B cell (primary cell): ENCODE results near the gene SERTAD4. TPM values are rescaled to one million over a fixed set of nuclear protein-coding genes. Genes with fewer than 3 reads are reported as not detected.

Experiments
- ATAC-seq: fragments of 200-7000 bp; cut with Tn5 transposase; one replicate; pipeline ENCODE4 v1.10.0; 2021; ENCODE audit warnings: low read depth, mild to moderate bottlenecking, moderate number of reproducible peaks, moderate library complexity
- CTCF ChIA-PET: fragments of 350-600 bp; sonication (Branson Sonifier 250); formaldehyde crosslinking; loops from one replicate; lab custom pipeline; 2021; ENCODE audit warnings: antibody characterized with exemption, inconsistent platforms; lab: Charles Lee
- POLR2A ChIA-PET: fragments of 350-600 bp; sonication (Branson Sonifier 250); formaldehyde crosslinking; loops from one replicate; lab custom pipeline; 2021; ENCODE audit warnings: antibody characterized with exemption; lab: Charles Lee
- DNase-seq: peaks from one replicate; pipeline ENCODE4 v3.0.0; 2013
- H2AFZ ChIP-seq: 2 replicates; pipeline ENCODE4 v1.6.1; 2012; ENCODE audit warnings: mild to moderate bottlenecking, low read depth, low read length; ENCODE audit not compliant: insufficient read depth, poor library complexity, severe bottlenecking
- H3K27ac ChIP-seq, 2 donors: 1 replicate in 1 of 2; 2 replicates in 1 of 2; pipeline ENCODE4 v1.5.1; 2012 to 2013; ENCODE audit warnings: low read length in 2 of 2, mild to moderate bottlenecking in 2 of 2, moderate library complexity in 1 of 2
- H3K27me3 ChIP-seq, 4 experiments: fragments of 200-600 bp in 1 of 4; sonication (generic) in 1 of 4; replicated peaks in 1 of 4; 1 replicate in 2 of 4; 2 replicates in 2 of 4; pipeline versions ENCODE4 v1.6.1 to v1.7.0; 2013 to 2016; ENCODE audit warnings: low read length in 3 of 4, mild to moderate bottlenecking in 2 of 4, mixed read lengths in 1 of 4, moderate library complexity in 1 of 4; ENCODE audit not compliant: insufficient read depth in 4 of 4, control insufficient read depth in 3 of 4; ENCODE audit errors: control extremely low read depth in 1 of 4
- H3K36me3 ChIP-seq, 2 experiments: replicated peaks in 1 of 2; 1 replicate in 1 of 2; 2 replicates in 1 of 2; pipeline versions ENCODE4 v1.6.1 to v1.7.1; 2013; ENCODE audit warnings: low read length in 1 of 2; ENCODE audit not compliant: insufficient read depth in 2 of 2, control insufficient read depth in 1 of 2; ENCODE audit errors: control extremely low read depth in 1 of 2, extremely low read depth in 1 of 2
- H3K4me1 ChIP-seq, 2 donors: fragments of 200-600 bp in 1 of 2; sonication (generic) in 1 of 2; 1 replicate in 1 of 2; 2 replicates in 1 of 2; pipeline versions ENCODE4 v1.5.1 to v1.6.1; 2013 to 2017; ENCODE audit warnings: low read length in 2 of 2; ENCODE audit not compliant: control insufficient read depth in 2 of 2, insufficient read depth in 2 of 2
- H3K4me2 ChIP-seq: replicated peaks from 2 replicates; pipeline ENCODE3; 2012; ENCODE audit warnings: mild to moderate bottlenecking, low read depth, low read length; ENCODE audit not compliant: poor library complexity, severe bottlenecking
- H3K4me3 ChIP-seq, 5 experiments: fragments of 200-600 bp in 1 of 5; sonication (generic) in 1 of 5; 1 replicate in 3 of 5; 2 replicates in 2 of 5; pipeline versions ENCODE4 v1.5.1 to v1.7.0; 2011 to 2016; ENCODE audit warnings: low read length in 4 of 5, mild to moderate bottlenecking in 4 of 5, low read depth in 2 of 5, control low read depth in 1 of 5, moderate library complexity in 1 of 5; ENCODE audit not compliant: insufficient read depth in 1 of 5; ENCODE audit errors: control extremely low read depth in 1 of 5, extremely low read depth in 1 of 5
- H3K79me2 ChIP-seq: fragments of 200-600 bp; sonication (generic); one replicate; pipeline ENCODE4 v1.6.0; 2016; ENCODE audit warnings: low read length; ENCODE audit not compliant: control insufficient read depth, insufficient read depth
- H3K9ac ChIP-seq: fragments of 200-600 bp; sonication (generic); 2 replicates; pipeline ENCODE4 v1.6.1; 2017; ENCODE audit warnings: mild to moderate bottlenecking, low read length, moderate library complexity
- H3K9me3 ChIP-seq, 3 donors: one replicate each; pipeline versions ENCODE4 v1.6.1 to v1.7.1; 2013; ENCODE audit warnings: low read length in 2 of 3; ENCODE audit not compliant: control insufficient read depth in 2 of 3, insufficient read depth in 1 of 3; ENCODE audit errors: control extremely low read depth in 1 of 3
- H4K20me1 ChIP-seq: 2 replicates; pipeline ENCODE4 v1.6.0; 2012; ENCODE audit warnings: mild to moderate bottlenecking, low read length; ENCODE audit not compliant: insufficient read depth, control insufficient read depth, poor library complexity, severe bottlenecking
- H3K27ac Mint-ChIP-seq: one replicate; pipeline ENCODE4 v1.8.0; 2021; ENCODE audit warnings: mixed read lengths
- H3K27me3 Mint-ChIP-seq: one replicate; pipeline ENCODE4 v1.8.0; 2021; ENCODE audit warnings: mixed read lengths
- H3K4me1 Mint-ChIP-seq: one replicate; pipeline ENCODE4 v1.8.0; 2021; ENCODE audit warnings: mixed read lengths
- H3K4me3 Mint-ChIP-seq: one replicate; pipeline ENCODE4 v1.8.0; 2021; ENCODE audit warnings: mixed read lengths
- H3K9me3 Mint-ChIP-seq: one replicate; pipeline ENCODE4 v1.8.0; 2022; ENCODE audit warnings: mixed read lengths; ENCODE audit not compliant: insufficient read depth
- EZH2 ChIP-seq: IDR thresholded peaks from 2 replicates; pipeline ENCODE4 v1.6.1; 2012; ENCODE audit warnings: borderline replicate concordance, low read depth, mild to moderate bottlenecking, moderate library complexity, low read length; ENCODE audit not compliant: insufficient read depth, poor library complexity, severe bottlenecking
- WGBS: methylation state at CpG from one replicate; pipeline ENCODE4 v1.1.5; 2013; ENCODE audit warnings: missing lambda C conversion rate; ENCODE audit not compliant: insufficient coverage; 5-methylcytosine and 5-hydroxymethylcytosine counted together
- intact Hi-C: fragments of 100-400 bp; cut with micrococcal nuclease; formaldehyde crosslinking; loops from one replicate; pipeline ENCODE4 v1.10.0; 2022
- polyA plus RNA-seq: library from polyadenylated mRNA; depleted of rRNA; stranded (reverse); fragments of >200 nt; gene quantifications from 2 replicates; pipeline ENCODE4 v1.2.3, GENCODE V29; 2012
- total RNA-seq, 2 donors: library from RNA; stranded (reverse); fragments of 120-200 nt in 1 of 2; gene quantifications; 1 replicate in 1 of 2; 2 replicates in 1 of 2; pipeline versions ENCODE4 v1.2.3 to v1.2.4, GENCODE V29; 2013 to 2022
- TF ChIP-seq, protein P1 (sequence below): fragments of 200-600 bp; IDR thresholded peaks from one replicate; pipeline ENCODE4 v1.8.0; 2022; ENCODE audit warnings: antibody characterized with exemption, mild to moderate bottlenecking

SERTAD4 gene
- total and polyA plus RNA-seq, 2 donors (not counting 1 experiment from before 2014, with no cell fraction given): not detected

- TF ChIP-seq, protein P1, sequence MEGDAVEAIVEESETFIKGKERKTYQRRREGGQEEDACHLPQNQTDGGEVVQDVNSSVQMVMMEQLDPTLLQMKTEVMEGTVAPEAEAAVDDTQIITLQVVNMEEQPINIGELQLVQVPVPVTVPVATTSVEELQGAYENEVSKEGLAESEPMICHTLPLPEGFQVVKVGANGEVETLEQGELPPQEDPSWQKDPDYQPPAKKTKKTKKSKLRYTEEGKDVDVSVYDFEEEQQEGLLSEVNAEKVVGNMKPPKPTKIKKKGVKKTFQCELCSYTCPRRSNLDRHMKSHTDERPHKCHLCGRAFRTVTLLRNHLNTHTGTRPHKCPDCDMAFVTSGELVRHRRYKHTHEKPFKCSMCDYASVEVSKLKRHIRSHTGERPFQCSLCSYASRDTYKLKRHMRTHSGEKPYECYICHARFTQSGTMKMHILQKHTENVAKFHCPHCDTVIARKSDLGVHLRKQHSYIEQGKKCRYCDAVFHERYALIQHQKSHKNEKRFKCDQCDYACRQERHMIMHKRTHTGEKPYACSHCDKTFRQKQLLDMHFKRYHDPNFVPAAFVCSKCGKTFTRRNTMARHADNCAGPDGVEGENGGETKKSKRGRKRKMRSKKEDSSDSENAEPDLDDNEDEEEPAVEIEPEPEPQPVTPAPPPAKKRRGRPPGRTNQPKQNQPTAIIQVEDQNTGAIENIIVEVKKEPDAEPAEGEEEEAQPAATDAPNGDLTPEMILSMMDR: no peak
- no peak for TF ChIP-seq EZH2
- H3K4me1 ChIP-seq: no peaks in the 10 kb centered on the region
- H2AFZ ChIP-seq: no peak overlapping the region
- no peaks in the 10 kb centered on the region for H4K20me1 ChIP-seq
- H3K27me3 ChIP-seq: peaks cover 0 to 16% (median 11%) of the 10 kb centered on the region in 4 experiments
- Mint-ChIP-seq H3K27me3 (peaks cover 36% of the 10 kb centered on the region), H3K4me1 (no peaks in the 10 kb centered on the region), H3K4me3 (no peak overlapping the region), H3K9me3 (no peaks in the 10 kb centered on the region), H3K27ac (no peak overlapping the region)
- H3K4me3 ChIP-seq: no peak overlapping the region
- 82% methylated on average over 5 of the region's 5 CpGs for WGBS
- DNase-seq (no peak), ATAC-seq (no peak)
- H3K9me3 ChIP-seq: no peaks in the 10 kb centered on the region
- intact Hi-C loops: no loop called here
- ChIA-PET POLR2A (no interaction called here), CTCF (no interaction called here)
- H3K4me2 ChIP-seq: no peak overlapping the region
- no peak overlapping the region for H3K9ac ChIP-seq
- H3K27ac ChIP-seq: no peak overlapping the region
- no peaks in the 10 kb centered on the region for H3K36me3 ChIP-seq
- H3K79me2 ChIP-seq: no peaks in the 10 kb centered on the region
Measured at GRCh38 chr1:210223226-210223904, 9.2 kb upstream of the SERTAD4 start.

GRCh38 chr1:210228158-210228557 lies 4.4 kb upstream of the SERTAD4 start:
- Mint-ChIP-seq H3K27ac (no peak overlapping the region), H3K27me3 (peaks cover 33% of the 10 kb centered on the region), H3K9me3 (no peaks in the 10 kb centered on the region), H3K4me1 (peaks cover 6% of the 10 kb centered on the region), H3K4me3 (no peak overlapping the region)
- ATAC-seq (no peak), DNase-seq (no peak)
- Histone ChIP-seq H3K4me3 (no peak overlapping the region), H4K20me1 (no peaks in the 10 kb centered on the region), H3K4me2 (no peak overlapping the region), H3K4me1 (peaks cover 2 to 3% of the 10 kb centered on the region in 2 donors), H3K27ac (no peak overlapping the region), H2AFZ (no peak overlapping the region), H3K27me3 (peaks cover 1 to 42% (median 29%) of the 10 kb centered on the region in 4 experiments), H3K9me3 (no peaks in the 10 kb centered on the region), H3K9ac (no peak overlapping the region), H3K36me3 (no peaks in the 10 kb centered on the region), H3K79me2 (no peaks in the 10 kb centered on the region)
- 100% methylated on average over 1 of the region's 1 CpG for WGBS
- TF ChIP-seq, protein P1: no peak
- no peak for TF ChIP-seq EZH2
- intact Hi-C loops: no loop called here
- ChIA-PET CTCF (no interaction called here), POLR2A (no interaction called here)
